NOMO-1 (cell line): ENCODE measurements around the gene TAAR1.
"Not testable (repeated sequence)": the region's sequence is repeated elsewhere in the genome, so short reads cannot be mapped to it uniquely, and the experiment has no call there.

Experiments
- DNase-seq, 2 experiments: peaks; one replicate each; lab custom pipeline; 2025; ENCODE audit not compliant: unreplicated experiment in 2 of 2; lab: John Stamatoyannopoulos, UW

TAAR1 gene

DNA sequence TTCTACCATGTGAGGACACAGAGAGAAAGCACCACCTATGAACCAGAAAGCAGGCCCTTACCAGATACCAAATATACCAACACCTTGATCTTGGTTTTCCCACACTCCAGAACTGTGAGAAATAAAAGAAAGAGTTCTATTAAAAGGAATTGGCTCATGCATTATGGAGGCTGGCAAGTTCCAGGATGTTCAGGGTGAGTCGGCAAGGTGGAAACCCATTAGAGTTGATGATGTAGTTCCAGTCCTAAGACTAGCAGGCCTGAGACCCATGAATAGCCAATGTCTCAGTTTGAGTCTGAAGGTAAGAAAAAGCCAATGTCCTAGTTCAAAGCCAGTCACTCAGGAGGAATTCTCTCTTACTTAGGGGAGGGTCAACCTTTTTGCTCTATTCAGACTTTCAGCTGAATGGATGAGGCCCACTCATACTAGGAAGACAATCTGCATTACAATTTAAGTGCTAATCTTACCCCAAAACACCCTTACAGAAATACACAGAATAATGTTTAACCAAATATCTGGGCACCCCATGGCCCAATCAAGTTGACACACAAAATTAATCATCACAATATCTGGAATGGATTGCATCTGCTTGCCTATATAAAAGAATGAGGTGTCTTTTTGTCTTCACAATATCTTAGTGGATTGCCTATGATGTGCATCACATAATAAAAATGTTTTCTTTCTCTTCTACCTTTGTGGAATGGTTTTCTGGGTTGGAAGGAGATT, 5.5 kb upstream of the TAAR1 start:
- no peak for DNase-seq

DNA sequence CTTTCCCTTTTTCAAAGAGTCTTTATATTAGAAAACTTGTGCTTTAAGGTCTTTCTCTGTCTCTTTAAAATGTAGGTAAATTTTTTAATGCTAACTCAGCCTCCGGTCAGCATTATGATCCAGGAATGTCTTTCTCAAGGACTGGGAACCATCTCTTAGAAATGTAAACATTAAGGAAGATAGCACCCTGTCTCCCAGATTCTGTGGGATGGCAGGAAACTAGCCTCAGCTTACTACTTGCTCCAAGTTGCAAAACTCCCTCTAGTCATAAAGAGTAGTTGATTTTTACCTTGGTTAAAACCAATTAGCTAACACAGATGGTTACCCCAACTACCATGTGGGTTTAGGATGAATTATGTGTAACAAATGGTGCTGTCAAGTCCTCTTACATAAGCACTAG, 4.7 kb upstream of the TAAR1 start:
- no peak for DNase-seq

DNA sequence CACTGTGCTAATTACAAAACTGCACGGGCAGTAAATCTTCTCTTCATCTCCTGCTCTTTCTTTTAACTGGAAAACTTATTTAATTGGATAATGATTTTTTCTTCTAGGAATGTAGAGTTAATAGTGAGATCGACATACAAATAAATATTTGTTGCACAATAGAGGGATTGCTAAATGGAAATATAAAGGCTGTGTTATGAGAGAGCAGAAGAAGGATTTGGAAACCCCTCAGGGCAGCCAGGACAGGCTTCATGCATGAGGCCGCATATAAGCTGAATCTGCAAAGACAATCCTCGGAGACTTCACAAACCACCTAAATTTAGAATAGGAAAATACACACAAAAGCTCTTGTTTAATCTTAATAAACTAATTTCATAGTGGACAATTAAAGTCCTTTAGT, 2.9 kb upstream of the TAAR1 start:
- no peak for DNase-seq

DNA sequence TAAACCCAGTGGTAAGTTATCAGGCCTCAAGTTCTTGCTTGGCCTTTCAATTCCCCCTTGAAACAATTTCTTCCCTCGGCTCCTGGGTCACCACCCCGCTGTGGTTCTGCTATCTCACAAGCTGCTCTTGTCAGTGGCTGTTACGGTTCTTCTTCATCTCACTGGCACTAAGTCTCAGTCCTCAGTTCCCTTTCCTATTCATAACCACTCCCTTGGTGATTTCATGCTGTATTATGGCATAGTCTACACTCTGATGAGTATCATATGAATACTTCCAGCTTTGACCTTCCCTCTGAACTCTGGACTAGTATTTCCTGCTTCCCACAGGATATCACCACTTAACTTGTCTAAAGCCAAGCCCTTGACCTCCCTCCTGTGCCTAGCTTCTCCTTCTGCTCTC, 7.9 kb downstream of the TAAR1 start:
- DNase-seq = peak in 1 of 2 experiments; percentile 4

- DNase-seq = no peak
Measured at GRCh38 chr6:132650429-132650828, 8.6 kb downstream of the TAAR1 start.

DNA sequence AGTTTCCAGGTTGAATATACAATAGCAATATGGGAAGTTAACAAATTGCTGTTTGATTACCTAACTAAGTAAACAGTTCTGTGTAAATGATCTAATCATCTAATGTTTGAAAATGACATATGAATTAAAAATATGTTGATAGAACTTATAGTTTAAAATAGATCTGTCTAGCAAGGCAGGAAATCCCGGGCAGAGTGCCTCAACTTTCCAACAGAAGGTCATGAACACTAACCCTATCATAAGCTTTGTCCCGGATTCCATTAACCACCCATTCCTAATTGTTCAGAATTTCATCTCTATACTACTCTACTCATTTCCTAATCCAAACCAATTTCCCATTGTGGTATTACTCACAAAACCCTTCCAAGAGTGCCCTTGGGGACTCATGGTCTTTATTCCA, 10.2 kb downstream of the TAAR1 start:
- DNase-seq = no peak

- DNase-seq = peak; percentile 60 to 63
Measured at GRCh38 chr6:132648356-132648755, 10.6 kb downstream of the TAAR1 start.

- DNase-seq = peak in 1 of 2 experiments; percentile 6
Measured at GRCh38 chr6:132643547-132643946, 15.4 kb downstream of the TAAR1 start.

DNA sequence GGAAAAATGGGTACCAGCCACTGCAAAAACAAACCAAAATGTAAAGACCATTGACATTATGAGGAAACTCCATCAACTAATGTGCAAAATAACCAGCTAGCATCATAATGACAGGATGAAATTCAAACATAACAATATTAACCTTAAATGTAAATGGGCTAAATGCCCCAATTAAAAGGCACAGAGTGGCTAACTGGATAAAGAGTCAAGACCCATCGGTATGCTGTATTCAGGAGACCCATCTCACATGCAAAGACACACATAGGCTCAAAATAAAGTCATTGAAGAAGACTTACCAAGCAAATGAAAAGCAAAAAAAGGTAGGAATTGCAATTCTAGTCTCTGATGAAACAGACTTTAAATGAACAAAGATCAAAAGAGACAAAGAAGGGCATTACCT, 21.8 kb downstream of the TAAR1 start:
- not testable (repeated sequence) for DNase-seq

- not testable (repeated sequence) for DNase-seq
Measured at GRCh38 chr6:132635906-132636305, 23.1 kb downstream of the TAAR1 start.

DNA sequence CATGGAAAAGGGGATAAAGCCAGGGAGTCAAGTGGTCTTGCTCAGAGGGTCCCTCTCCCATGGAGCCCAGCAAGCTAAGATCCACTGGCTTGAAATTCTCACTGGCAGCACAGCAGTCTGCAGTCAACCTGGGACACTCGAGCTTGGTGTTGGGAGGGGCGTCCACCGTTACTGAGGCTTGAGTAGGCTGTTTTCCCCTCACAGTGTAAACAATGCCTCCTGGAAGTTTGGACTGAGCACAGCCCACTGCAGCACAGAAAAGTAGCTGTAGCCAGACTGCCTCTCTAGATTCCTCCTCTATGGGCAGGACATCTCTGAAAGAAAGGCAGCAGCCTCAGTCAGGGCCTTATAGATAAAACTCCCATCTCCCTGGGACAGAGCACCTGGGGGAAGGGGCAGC, 23.7 kb downstream of the TAAR1 start:
- not testable (repeated sequence) for DNase-seq

DNA sequence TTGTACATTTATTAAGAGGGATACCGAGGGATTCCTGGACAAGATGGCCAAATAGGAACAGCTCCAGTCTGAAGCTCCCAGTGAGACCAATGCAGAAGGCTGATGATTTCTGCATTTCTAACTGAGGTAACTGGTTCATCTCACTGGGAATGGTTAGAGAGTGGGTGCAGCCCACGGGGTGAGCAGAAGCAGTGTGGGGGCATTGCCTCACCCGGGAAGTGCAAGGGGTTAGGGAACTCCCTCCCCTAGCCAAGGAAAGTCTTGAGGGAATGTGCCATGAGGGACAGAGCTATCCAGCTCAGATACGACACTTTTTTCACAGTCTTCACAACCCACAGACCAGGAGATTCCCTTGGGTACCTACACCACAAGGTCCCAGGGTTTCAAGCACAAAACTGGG, 24.2 kb downstream of the TAAR1 start:
- no peak for DNase-seq

DNA sequence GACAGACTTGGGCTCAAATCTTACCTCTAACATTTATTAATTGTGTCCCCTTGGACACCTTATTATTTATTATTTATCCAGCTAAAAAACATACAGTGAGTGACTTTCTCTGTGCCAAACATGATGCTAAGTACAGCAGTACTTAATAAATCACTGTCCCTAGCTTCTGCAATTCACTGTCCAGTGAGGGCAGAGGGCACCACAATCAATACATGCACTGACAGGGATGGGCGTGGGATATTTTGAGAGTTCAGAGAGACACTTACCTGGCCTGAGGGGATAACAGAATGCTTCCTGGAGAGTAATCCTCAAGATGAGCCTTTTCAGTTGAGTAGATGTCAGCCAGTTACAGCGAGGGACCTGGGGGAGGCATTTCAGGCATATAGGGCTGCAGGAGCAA, 25.6 kb downstream of the TAAR1 start:
- no peak for DNase-seq

DNA sequence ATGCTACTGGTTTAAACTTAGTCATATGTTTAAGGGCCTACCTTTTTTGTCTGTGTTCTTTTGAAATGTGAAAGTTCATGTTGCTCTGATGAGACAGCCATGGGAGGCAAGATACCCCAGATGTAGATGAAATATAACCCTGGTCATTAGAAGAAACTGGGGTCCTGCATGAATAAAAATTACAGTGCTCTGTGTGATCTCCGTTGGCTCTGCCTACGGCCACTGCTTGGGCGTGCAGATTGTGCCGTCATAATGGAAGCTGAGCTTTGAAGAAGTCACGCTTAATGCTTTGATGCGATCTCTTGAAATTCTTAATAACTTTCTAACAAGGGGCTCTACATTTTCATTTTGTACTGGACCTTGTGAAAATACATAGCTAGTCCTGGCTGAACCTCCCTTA, 34.8 kb downstream of the TAAR1 start, which contains the start of gene TAAR2:
Gene TAAR2 (minus strand): TSS at position 101 of the 400 bp plus-strand sequence. CDS start 0 bp downstream, at position 101.
- no peak for DNase-seq

- DNase-seq = no peak
Measured at GRCh38 chr6:132623106-132623845, 35.7 kb downstream of the TAAR1 start.

DNA sequence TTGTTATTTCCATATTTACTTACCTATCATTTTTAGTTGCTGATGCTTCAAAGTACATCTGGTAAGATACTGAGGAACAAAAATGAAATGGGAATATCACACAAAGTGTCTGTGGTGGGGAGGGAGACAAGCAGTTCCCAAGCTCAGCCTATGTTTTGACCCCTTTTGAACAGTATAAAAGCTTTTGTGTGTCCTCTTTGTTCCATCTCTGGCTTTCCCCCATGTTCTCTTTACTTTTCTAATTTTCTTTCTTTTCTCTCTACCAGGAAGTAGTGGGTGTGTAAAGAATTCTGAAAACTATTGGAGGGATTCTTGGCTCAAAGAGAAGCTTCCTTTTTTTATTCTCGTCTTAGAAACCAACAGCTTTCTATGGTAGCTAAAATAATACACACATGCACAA, 42.3 kb downstream of the TAAR1 start:
- no peak for DNase-seq

GRCh38 chr6:132614554-132614953, 44.4 kb downstream of the TAAR1 start:
- no peak for DNase-seq

DNA sequence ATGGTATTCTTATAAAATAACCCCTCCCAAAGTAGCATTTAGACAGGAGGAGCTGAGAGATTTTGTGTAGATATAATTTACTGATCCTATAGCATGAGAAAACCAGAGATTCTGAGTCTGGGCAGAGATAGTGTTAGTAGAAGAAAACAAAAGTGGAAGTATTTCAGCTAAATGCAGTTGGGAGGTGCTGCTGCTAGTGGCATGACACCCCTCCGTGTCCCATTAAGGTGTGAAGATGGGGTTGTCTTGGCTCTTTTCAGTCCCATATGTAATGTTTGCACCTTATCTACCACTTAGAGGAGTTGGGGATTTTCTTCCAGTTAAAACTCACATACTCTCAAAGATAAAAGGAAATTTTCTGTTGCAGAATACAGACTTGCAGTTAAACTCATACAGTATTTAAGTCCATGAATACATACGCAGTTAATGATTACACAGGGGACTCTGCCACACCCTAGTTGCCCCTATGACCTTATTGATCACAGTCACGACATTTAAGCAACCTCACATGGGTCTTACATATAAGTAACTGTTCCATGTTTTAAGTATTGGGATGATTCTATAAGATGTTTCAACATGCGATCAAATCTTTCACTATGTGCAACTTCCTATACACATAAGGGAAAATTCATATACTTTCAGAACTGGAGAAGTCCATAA, 46.4 kb downstream of the TAAR1 start:
- DNase-seq = no peak

DNA sequence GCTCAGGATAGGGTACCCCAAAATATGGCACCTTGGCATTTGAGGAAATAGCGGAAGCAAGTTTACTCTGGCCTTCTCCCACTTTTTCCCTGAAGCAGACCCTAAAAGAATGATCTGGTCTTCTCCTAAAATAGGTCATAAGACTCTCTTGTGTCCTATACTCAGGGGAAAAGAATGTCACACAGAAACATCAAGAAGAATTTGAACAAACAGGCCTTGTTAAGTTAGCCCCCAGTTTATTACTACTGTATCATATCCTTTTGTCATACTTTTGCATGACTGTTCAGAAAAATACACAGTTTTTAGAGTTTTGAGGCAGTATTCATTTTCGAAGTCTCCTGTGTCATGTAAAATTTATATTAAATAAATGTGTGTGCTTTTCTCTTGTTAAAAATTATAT, 47.4 kb downstream of the TAAR1 start:
- no peak for DNase-seq

GRCh38 chr6:132607544-132608233, 51.3 kb downstream of the TAAR1 start:
- no peak for DNase-seq

DNA sequence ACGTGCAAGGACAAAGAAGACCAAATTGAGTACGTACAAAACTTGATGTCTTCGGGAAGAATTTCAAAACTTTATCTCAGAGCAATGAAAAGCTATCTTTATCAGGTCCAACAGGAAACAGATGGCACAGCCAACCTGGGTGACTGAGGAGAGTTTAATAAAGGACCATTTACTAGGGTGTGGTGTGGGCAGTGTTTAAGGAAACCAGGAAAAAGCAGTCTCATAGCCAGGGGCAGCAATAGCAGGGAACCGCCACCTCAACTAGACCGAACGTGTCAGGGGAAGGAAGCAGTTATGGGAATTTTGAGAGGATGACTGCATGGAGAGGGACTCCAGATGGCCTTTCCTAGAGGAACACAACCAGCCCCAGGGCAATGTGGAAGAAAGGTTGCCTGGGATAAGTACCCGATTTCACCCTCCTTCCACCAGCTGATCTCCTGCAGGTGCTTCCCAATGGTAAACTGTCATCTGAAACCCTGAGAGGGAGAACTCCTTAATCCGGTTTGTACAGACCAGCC, 54.3 kb downstream of the TAAR1 start:
- DNase-seq = no peak
